MM.1S (cell line): ENCODE measurements around the gene FXR2.

ENCODE experiments used
- CTCF ChIP-seq: fragments of 300-600 bp; sonication (generic); IDR thresholded peaks from 2 replicates; pipeline ENCODE4 v1.5.1; 2016; ENCODE audit warnings: antibody characterized with exemption, low read length, mixed read lengths
- EZH2 ChIP-seq: fragments of 300-600 bp; sonication (generic); optimal IDR thresholded peaks from 2 replicates; pipeline ENCODE3; 2017; ENCODE audit warnings: low read depth, mild to moderate bottlenecking, antibody characterized with exemption, low read length, mixed read lengths

GRCh38 chr17:7632492-7632894, 17.8 kb upstream of the FXR2 start:
- TF ChIP-seq CTCF (peak; percentile 64), EZH2 (no peak)
